K562 (cell line): Measurements from ENCODE around the gene CTDNEP1.

Experiments used
- ATF7 ChIP-seq: fragments of 450-650 bp; IDR thresholded peaks from 2 replicates; pipeline ENCODE4 v1.7.1; 2014; ENCODE audit warnings: mild to moderate bottlenecking, moderate library complexity
- CTCF ChIP-seq, 3 experiments: IDR thresholded peaks in 2 of 3; conservative IDR thresholded peaks in 1 of 3; 2 replicates each; pipeline ENCODE4 v1.5.1; 2011 to 2012; ENCODE audit warnings: low read length in 3 of 3, mild to moderate bottlenecking in 3 of 3, control low read depth in 2 of 3, improper control_type of control experiment in 1 of 3, inconsistent platforms in 1 of 3, low read depth in 1 of 3, mixed read lengths in 1 of 3, moderate library complexity in 1 of 3; ENCODE audit not compliant: insufficient read depth in 2 of 3
- ESRRA ChIP-seq: fragments of 450-650 bp; IDR thresholded peaks from 2 replicates; pipeline ENCODE4 v1.6.1; 2014; ENCODE audit warnings: low read depth, mild to moderate bottlenecking, moderate library complexity, borderline replicate concordance
- KLF16 ChIP-seq: IDR thresholded peaks from 2 replicates; pipeline ENCODE4 v1.6.1; 2016; ENCODE audit warnings: antibody characterized with exemption
- PHB ChIP-seq: fragments of 250-450 bp; sonication (Bioruptor Pico); IDR thresholded peaks from 2 replicates; pipeline ENCODE4 v1.5.0; 2021
- PML ChIP-seq: IDR thresholded peaks from 2 replicates; pipeline ENCODE4 v1.6.1; 2012; ENCODE audit warnings: low read length, inconsistent platforms
- POLR2G ChIP-seq: fragments of 200-400 bp; formaldehyde crosslinking; IDR thresholded peaks from 2 replicates; pipeline ENCODE4 v1.6.1; 2017; ENCODE audit warnings: low read depth, mild to moderate bottlenecking, antibody characterized with exemption, low read length, moderate library complexity
- SMAD1 ChIP-seq: fragments of 150-350 bp; IDR thresholded peaks from 2 replicates; pipeline ENCODE4 v1.6.1; 2014; ENCODE audit warnings: low read length, low read depth; ENCODE audit not compliant: partially characterized antibody
- TAF1 ChIP-seq: IDR thresholded peaks from 2 replicates; pipeline ENCODE4 v1.6.1; 2011; ENCODE audit warnings: mild to moderate bottlenecking, low read length, moderate library complexity; ENCODE audit not compliant: insufficient read depth, control insufficient read depth, severe bottlenecking; ENCODE audit errors: extremely low read depth
- ZBED1 ChIP-seq: IDR thresholded peaks from 2 replicates; pipeline ENCODE4 v1.6.1; 2014

- TF ChIP-seq ATF7: no peak
- no peak for TF ChIP-seq KLF16
- TF ChIP-seq POLR2G: no peak
- TF ChIP-seq SMAD1: no peak
- no peak for TF ChIP-seq CTCF (IDR thresholded peaks at IDR 0.05 in 2 of 3, conservative IDR thresholded peaks at IDR 0.05 in 1 of 3; ENCODE audit: insufficient read depth in 2 of 3, low read depth in 1 of 3, low read length in 3 of 3)
- TF ChIP-seq TAF1: no peak
- no peak for TF ChIP-seq PHB (CRISPR knock-in tag)
- no peak for TF ChIP-seq ESRRA
- TF ChIP-seq ZBED1: no peak
- TF ChIP-seq PML: no peak
Observed at GRCh38 chr17:7204336-7204735, 47.2 kb downstream of the CTDNEP1 start.
